Glutamatergic neuron (in vitro differentiated cells): ENCODE data around the gene APIP. TPM values are rescaled to one million over a fixed set of nuclear protein-coding genes. Genes with fewer than 3 reads are reported as not detected.

Source experiments
- DNase-seq: peaks from one replicate; pipeline ENCODE4 v3.0.0; 2022
- H3K27ac Mint-ChIP-seq: one replicate; pipeline ENCODE4 v1.8.0; 2020; ENCODE audit warnings: mild to moderate bottlenecking, mixed read lengths, inconsistent platforms; ENCODE audit not compliant: unreplicated experiment
- H3K27me3 Mint-ChIP-seq: one replicate; pipeline ENCODE4 v1.8.0; 2020; ENCODE audit warnings: mild to moderate bottlenecking, moderate library complexity, mixed read lengths, inconsistent platforms; ENCODE audit not compliant: unreplicated experiment
- H3K36me3 Mint-ChIP-seq: one replicate; pipeline ENCODE4 v1.8.0; 2020; ENCODE audit warnings: mild to moderate bottlenecking, mixed read lengths, inconsistent platforms; ENCODE audit not compliant: unreplicated experiment
- H3K4me1 Mint-ChIP-seq: one replicate; pipeline ENCODE4 v1.8.0; 2020; ENCODE audit warnings: mild to moderate bottlenecking, low read depth, mixed read lengths, inconsistent platforms; ENCODE audit not compliant: unreplicated experiment
- H3K4me3 Mint-ChIP-seq: one replicate; pipeline ENCODE4 v1.8.0; 2020; ENCODE audit warnings: mild to moderate bottlenecking, mixed read lengths, inconsistent platforms; ENCODE audit not compliant: unreplicated experiment
- H3K9me3 Mint-ChIP-seq: one replicate; pipeline ENCODE4 v1.8.0; 2020; ENCODE audit warnings: mild to moderate bottlenecking, moderate library complexity, mixed read lengths, inconsistent platforms; ENCODE audit not compliant: unreplicated experiment
- CTCF ChIP-seq: fragments of 200-600 bp; sonication (generic); IDR thresholded peaks from one replicate; pipeline ENCODE4 v1.5.0; 2021; ENCODE audit not compliant: partially characterized antibody, unreplicated experiment
- total RNA-seq: library from RNA; stranded (reverse); fragmentation: NEBNext Ultra II Directional; extraction: Animal tissue kit (Norgen Biotek cat#: 25700); gene quantifications from one replicate; pipeline ENCODE4 v1.2.1, GENCODE V29; 2021; ENCODE audit not compliant: unreplicated experiment

The APIP gene
- total RNA-seq, 1 donor from 2014 or later: 20.9 TPM

- peaks cover 13% of the 10 kb centered on the region for H3K36me3 Mint-ChIP-seq
Measured at GRCh38 chr11:34909415-34909814, 6.8 kb downstream of the APIP start.

GRCh38 chr11:34907934-34908593 lies 8.1 kb downstream of the APIP start:
- no peaks in the 10 kb centered on the region for H3K27me3 Mint-ChIP-seq
- peaks cover 4% of the 10 kb centered on the region for H3K36me3 Mint-ChIP-seq
- no peak overlapping the region for H3K27ac Mint-ChIP-seq
- DNase-seq: no peak
- TF ChIP-seq CTCF: no peak
- no peaks in the 10 kb centered on the region for H3K9me3 Mint-ChIP-seq
- H3K4me3 Mint-ChIP-seq: no peak overlapping the region
- peaks cover 22% of the 10 kb centered on the region for H3K4me1 Mint-ChIP-seq

More at GRCh38 chr11:34909415-34909814, 6.8 kb downstream of the APIP start:
- H3K4me1 Mint-ChIP-seq: peaks cover 15% of the 10 kb centered on the region
- no peak for DNase-seq
- no peaks in the 10 kb centered on the region for H3K27me3 Mint-ChIP-seq
- H3K27ac Mint-ChIP-seq: no peak overlapping the region
- TF ChIP-seq CTCF: no peak
- no peaks in the 10 kb centered on the region for H3K9me3 Mint-ChIP-seq
- no peak overlapping the region for H3K4me3 Mint-ChIP-seq

GRCh38 chr11:34905666-34906065 lies 10.5 kb downstream of the APIP start:
- Mint-ChIP-seq H3K27me3 (no peaks in the 10 kb centered on the region), H3K9me3 (no peaks in the 10 kb centered on the region), H3K4me3 (no peak overlapping the region), H3K36me3 (peaks cover under 1% of the 10 kb centered on the region), H3K27ac (no peak overlapping the region), H3K4me1 (peaks cover 24% of the 10 kb centered on the region)
- DNase-seq: no peak
- TF ChIP-seq CTCF: no peak

GRCh38 chr11:34904421-34904955 lies 11.7 kb downstream of the APIP start:
- peak overlapping the region; percentile 42 for H3K4me3 Mint-ChIP-seq
- peaks cover 1% of the 10 kb centered on the region for H3K9me3 Mint-ChIP-seq

More at GRCh38 chr11:34904421-34904955, 11.7 kb downstream of the APIP start:
- TF ChIP-seq CTCF: no peak
- H3K27me3 Mint-ChIP-seq: no peaks in the 10 kb centered on the region
- peak overlapping the region; percentile 80 for H3K27ac Mint-ChIP-seq
- peaks cover 11% of the 10 kb centered on the region for H3K36me3 Mint-ChIP-seq
- no peak for DNase-seq
- H3K4me1 Mint-ChIP-seq: peaks cover 24% of the 10 kb centered on the region
